ENCODE data around the gene MAPKAPK2.

MAPKAPK2 gene

GRCh38 chr1:206736878-206737728 lies 52.4 kb downstream of the MAPKAPK2 start:
- DNase-seq (ENCODE audit: low read depth): no peak
- no peak overlapping the region for H3K4me3 ChIP-seq (ENCODE audit: low read depth, low read length)
- TF ChIP-seq CTCF (IDR thresholded peaks at IDR 0.05; ENCODE audit: insufficient read depth, low read depth, low read length, missing control alignments): no peak

- DNase-seq (ENCODE audit: low read depth): peak; percentile 45
- TF ChIP-seq CTCF (IDR thresholded peaks at IDR 0.05; ENCODE audit: insufficient read depth, low read depth, low read length, missing control alignments): no peak
- no peak overlapping the region for H3K4me3 ChIP-seq (ENCODE audit: low read depth, low read length)
Measured at GRCh38 chr1:206737729-206738201, 53.1 kb downstream of the MAPKAPK2 start.

- DNase-seq (ENCODE audit: low read depth): no peak
- TF ChIP-seq CTCF (IDR thresholded peaks at IDR 0.05; ENCODE audit: insufficient read depth, low read depth, low read length, missing control alignments): peak; percentile 22
- no peak overlapping the region for H3K4me3 ChIP-seq (ENCODE audit: low read depth, low read length)
Measured at GRCh38 chr1:206738370-206739366, 54.0 kb downstream of the MAPKAPK2 start.

GRCh38 chr1:206739411-206740076 lies 54.8 kb downstream of the MAPKAPK2 start:
- peak; percentile 99 for DNase-seq (ENCODE audit: low read depth)
- TF ChIP-seq CTCF (IDR thresholded peaks at IDR 0.05; ENCODE audit: insufficient read depth, low read depth, low read length, missing control alignments): no peak
- H3K4me3 ChIP-seq (ENCODE audit: low read depth, low read length): no peak overlapping the region

GRCh38 chr1:206741142-206741701 lies 56.5 kb downstream of the MAPKAPK2 start:
- TF ChIP-seq CTCF (IDR thresholded peaks at IDR 0.05; ENCODE audit: insufficient read depth, low read depth, low read length, missing control alignments): no peak
- no peak overlapping the region for H3K4me3 ChIP-seq (ENCODE audit: low read depth, low read length)
- peak; percentile 72 for DNase-seq (ENCODE audit: low read depth)

Measured in GM12865 (cell line).